ENCODE data around the gene JARID2. TPM values are rescaled to one million over a fixed set of nuclear protein-coding genes. Genes with fewer than 3 reads are reported as not detected.
A peak's percentile ranks its signal among the peaks of the same experiment; 100 is the strongest.

JARID2 gene
- total and polyA plus RNA-seq, 2 of the 13 experiments (the other 11 are each of a cell fraction or from before 2014, with no cell fraction given), result 7.5 to 10.3 TPM

DNA sequence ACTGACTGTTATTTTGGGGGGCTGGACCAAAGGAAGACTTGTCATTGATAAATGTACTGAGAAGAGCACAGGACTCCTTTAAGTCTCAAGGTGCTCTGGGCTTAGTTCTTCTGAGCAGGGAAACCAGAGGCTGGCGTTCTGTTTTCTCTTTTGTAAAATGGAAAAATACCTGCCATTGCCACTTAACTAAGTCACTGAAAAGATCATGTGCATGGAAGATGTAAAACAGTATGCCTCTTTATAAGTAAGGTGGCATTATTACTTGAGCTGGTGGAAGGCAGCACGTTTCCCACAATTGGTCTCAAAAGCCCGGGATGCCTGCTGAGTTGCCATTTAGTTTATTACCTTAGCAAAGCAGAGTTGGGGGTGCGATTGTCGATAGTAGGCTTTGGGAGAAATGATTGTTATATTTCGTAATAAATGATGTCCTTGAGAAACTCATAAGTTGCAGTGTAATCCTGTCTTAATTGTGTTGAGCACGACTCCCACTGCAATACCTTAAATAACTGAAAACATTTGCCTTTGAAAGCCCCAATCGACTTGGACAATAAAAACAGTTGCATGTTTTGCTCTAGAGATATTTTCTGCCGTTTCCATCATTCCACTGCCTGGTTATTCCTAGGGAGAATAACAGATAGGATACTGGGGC lies 3.6 kb downstream of the JARID2 start (continued):
- TF ChIP-seq, protein P1, sequence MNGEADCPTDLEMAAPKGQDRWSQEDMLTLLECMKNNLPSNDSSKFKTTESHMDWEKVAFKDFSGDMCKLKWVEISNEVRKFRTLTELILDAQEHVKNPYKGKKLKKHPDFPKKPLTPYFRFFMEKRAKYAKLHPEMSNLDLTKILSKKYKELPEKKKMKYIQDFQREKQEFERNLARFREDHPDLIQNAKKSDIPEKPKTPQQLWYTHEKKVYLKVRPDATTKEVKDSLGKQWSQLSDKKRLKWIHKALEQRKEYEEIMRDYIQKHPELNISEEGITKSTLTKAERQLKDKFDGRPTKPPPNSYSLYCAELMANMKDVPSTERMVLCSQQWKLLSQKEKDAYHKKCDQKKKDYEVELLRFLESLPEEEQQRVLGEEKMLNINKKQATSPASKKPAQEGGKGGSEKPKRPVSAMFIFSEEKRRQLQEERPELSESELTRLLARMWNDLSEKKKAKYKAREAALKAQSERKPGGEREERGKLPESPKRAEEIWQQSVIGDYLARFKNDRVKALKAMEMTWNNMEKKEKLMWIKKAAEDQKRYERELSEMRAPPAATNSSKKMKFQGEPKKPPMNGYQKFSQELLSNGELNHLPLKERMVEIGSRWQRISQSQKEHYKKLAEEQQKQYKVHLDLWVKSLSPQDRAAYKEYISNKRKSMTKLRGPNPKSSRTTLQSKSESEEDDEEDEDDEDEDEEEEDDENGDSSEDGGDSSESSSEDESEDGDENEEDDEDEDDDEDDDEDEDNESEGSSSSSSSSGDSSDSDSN (CRISPR knock-in tag; IDR thresholded peaks at IDR 0.05), result no peak
- TF ChIP-seq NR2C2 (CRISPR knock-in tag; IDR thresholded peaks at IDR 0.05; ENCODE audit: borderline replicate concordance) (no peak), ZSCAN25 (CRISPR knock-in tag; IDR thresholded peaks at IDR 0.05) (no peak), ZNF510 (CRISPR knock-in tag; IDR thresholded peaks at IDR 0.05; ENCODE audit: low read depth) (0 out of 2 replicates have a peak, but pooled peaks have one; percentile 15), DNMT3B (CRISPR knock-in tag; conservative IDR thresholded peaks at IDR 0.05) (no peak), ZNF883 (CRISPR knock-in tag; IDR thresholded peaks at IDR 0.05; ENCODE audit: not compliant biosample characterization) (no peak), JDP2 (CRISPR knock-in tag; IDR thresholded peaks at IDR 0.05; ENCODE audit: borderline replicate concordance) (no peak), CEBPB (IDR thresholded peaks at IDR 0.05; ENCODE audit: borderline replicate concordance, low read depth, low read length) (peak; percentile 63; the same call in 1 of the 2 replicates)
- TF ChIP-seq, protein P2, sequence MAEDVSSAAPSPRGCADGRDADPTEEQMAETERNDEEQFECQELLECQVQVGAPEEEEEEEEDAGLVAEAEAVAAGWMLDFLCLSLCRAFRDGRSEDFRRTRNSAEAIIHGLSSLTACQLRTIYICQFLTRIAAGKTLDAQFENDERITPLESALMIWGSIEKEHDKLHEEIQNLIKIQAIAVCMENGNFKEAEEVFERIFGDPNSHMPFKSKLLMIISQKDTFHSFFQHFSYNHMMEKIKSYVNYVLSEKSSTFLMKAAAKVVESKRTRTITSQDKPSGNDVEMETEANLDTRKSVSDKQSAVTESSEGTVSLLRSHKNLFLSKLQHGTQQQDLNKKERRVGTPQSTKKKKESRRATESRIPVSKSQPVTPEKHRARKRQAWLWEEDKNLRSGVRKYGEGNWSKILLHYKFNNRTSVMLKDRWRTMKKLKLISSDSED (CRISPR knock-in tag; IDR thresholded peaks at IDR 0.05), result no peak

Measured in HepG2 (cell line).